ENCODE data around the gene ZNF835.

DNA sequence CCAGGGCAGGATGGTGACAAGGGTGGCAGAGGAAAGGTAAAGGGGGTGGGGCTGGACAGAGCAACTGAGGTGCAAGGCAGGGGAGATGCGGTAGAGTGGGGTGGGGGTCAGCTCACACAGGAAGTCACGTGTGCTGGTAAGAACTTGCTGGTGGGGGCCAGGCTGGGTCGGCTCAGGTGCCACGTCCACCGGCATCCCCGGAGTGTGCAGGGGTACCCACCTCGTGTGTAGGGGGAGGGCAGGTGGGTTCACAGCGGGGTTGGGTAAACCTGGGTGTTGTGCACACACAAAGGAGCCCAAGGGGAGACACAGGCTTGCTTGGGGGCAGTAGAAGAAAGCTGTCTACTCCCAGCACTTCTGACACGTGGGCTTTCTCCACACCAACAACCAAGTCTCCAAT, 2.9 kb downstream of the ZNF835 start:
- TF ChIP-seq EZH2 (IDR thresholded peaks at IDR 0.05; ENCODE audit: low read depth, unreplicated experiment) (no peak), POLR2AphosphoS5 (IDR thresholded peaks at IDR 0.05; ENCODE audit: low read depth) (no peak), ZNF114 (CRISPR knock-in tag; IDR thresholded peaks at IDR 0.05) (no peak), EZH2phosphoT487 (IDR thresholded peaks at IDR 0.05; ENCODE audit: unreplicated experiment) (no peak), REST (IDR thresholded peaks at IDR 0.05; ENCODE audit: unreplicated experiment) (no peak), CREB1 (CRISPR knock-in tag; IDR thresholded peaks at IDR 0.05; ENCODE audit: low read depth) (no peak), JUNB (IDR thresholded peaks at IDR 0.05; ENCODE audit: unreplicated experiment) (no peak)
- TF ChIP-seq, protein P1, sequence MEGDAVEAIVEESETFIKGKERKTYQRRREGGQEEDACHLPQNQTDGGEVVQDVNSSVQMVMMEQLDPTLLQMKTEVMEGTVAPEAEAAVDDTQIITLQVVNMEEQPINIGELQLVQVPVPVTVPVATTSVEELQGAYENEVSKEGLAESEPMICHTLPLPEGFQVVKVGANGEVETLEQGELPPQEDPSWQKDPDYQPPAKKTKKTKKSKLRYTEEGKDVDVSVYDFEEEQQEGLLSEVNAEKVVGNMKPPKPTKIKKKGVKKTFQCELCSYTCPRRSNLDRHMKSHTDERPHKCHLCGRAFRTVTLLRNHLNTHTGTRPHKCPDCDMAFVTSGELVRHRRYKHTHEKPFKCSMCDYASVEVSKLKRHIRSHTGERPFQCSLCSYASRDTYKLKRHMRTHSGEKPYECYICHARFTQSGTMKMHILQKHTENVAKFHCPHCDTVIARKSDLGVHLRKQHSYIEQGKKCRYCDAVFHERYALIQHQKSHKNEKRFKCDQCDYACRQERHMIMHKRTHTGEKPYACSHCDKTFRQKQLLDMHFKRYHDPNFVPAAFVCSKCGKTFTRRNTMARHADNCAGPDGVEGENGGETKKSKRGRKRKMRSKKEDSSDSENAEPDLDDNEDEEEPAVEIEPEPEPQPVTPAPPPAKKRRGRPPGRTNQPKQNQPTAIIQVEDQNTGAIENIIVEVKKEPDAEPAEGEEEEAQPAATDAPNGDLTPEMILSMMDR (conservative IDR thresholded peaks at IDR 0.05; ENCODE audit: low read depth in 2 of 2) = no peak
